HEK293 (cell line): ENCODE measurements around the gene CTBP2.

ENCODE experiments used
- CTCF ChIA-PET: fragments of 350-600 bp; formaldehyde crosslinking; extraction: SDS; loops from one replicate; lab custom pipeline; 2021; ENCODE audit warnings: antibody characterized with exemption; lab: Yijun Ruan, JAX
- POLR2A ChIA-PET: fragments of 300-600 bp; formaldehyde crosslinking; extraction: SDS; loops from one replicate; lab custom pipeline; 2020; ENCODE audit warnings: antibody characterized with exemption, inconsistent platforms; lab: Yijun Ruan, JAX
- H3K27ac ChIP-seq: fragments of 200-500 bp; sonication (Bioruptor generic); 2 replicates; pipeline ENCODE4 v1.5.1; 2014; ENCODE audit warnings: low read depth, low read length, control low read depth, inconsistent platforms; ENCODE audit errors: extremely low read depth
- H3K36me3 ChIP-seq, 2 experiments: fragments of 200-500 bp in 1 of 2; sonication (Bioruptor generic) in 1 of 2; 1 replicate in 1 of 2; 2 replicates in 1 of 2; pipeline ENCODE4 v1.5.1; 2014 to 2017; ENCODE audit warnings: inconsistent platforms in 2 of 2, low read length in 2 of 2; ENCODE audit not compliant: control insufficient read depth in 2 of 2, insufficient read depth in 1 of 2
- H3K4me1 ChIP-seq: fragments of 200-500 bp; sonication (Bioruptor generic); 2 replicates; pipeline ENCODE4 v1.5.1; 2014; ENCODE audit warnings: mild to moderate bottlenecking, low read length, inconsistent platforms; ENCODE audit not compliant: control insufficient read depth, insufficient read depth
- H3K4me3 ChIP-seq: 2 replicates; pipeline ENCODE4 v1.5.1; 2011; ENCODE audit warnings: low read depth, mild to moderate bottlenecking, control low read depth, low read length, moderate library complexity
- H3K9me3 ChIP-seq: fragments of 200-500 bp; sonication (Bioruptor generic); 2 replicates; pipeline ENCODE4 v1.5.1; 2014; ENCODE audit warnings: low read depth, low read length, inconsistent platforms; ENCODE audit not compliant: control insufficient read depth, insufficient read depth
- GFI1B ChIP-seq: fragments of 450-650 bp; formaldehyde crosslinking; IDR thresholded peaks from 2 replicates; pipeline ENCODE4 v1.5.1; 2016; ENCODE audit warnings: missing biosample characterization, missing genetic modification characterization
- KLF9 ChIP-seq: fragments of 450-650 bp; formaldehyde crosslinking; IDR thresholded peaks from 2 replicates; pipeline ENCODE4 v1.5.1; 2016; ENCODE audit warnings: missing biosample characterization, missing genetic modification characterization, low read depth
- MEIS1 ChIP-seq: sonication (generic); formaldehyde crosslinking; IDR thresholded peaks from 2 replicates; pipeline ENCODE4 v1.8.1; 2022; ENCODE audit warnings: missing genetic modification reagents, mild to moderate bottlenecking, borderline replicate concordance
- PATZ1 ChIP-seq: fragments of 450-650 bp; formaldehyde crosslinking; IDR thresholded peaks from 2 replicates; pipeline ENCODE4 v1.5.1; 2016; ENCODE audit warnings: missing biosample characterization, missing genetic modification characterization
- PRDM4 ChIP-seq: fragments of 450-650 bp; formaldehyde crosslinking; IDR thresholded peaks from 2 replicates; pipeline ENCODE4 v1.5.1; 2017; ENCODE audit warnings: missing biosample characterization, missing genetic modification characterization
- ZBTB44 ChIP-seq: fragments of 450-650 bp; IDR thresholded peaks from 2 replicates; pipeline ENCODE4 v1.5.1; 2018; ENCODE audit warnings: missing biosample characterization, mild to moderate bottlenecking, missing genetic modification characterization
- ZFP37 ChIP-seq: fragments of 450-650 bp; formaldehyde crosslinking; IDR thresholded peaks from 2 replicates; pipeline ENCODE4 v1.5.1; 2016; ENCODE audit warnings: missing biosample characterization, missing genetic modification characterization
- ZNF133 ChIP-seq: fragments of 450-650 bp; formaldehyde crosslinking; IDR thresholded peaks from 2 replicates; pipeline ENCODE4 v1.5.1; 2016; ENCODE audit warnings: missing biosample characterization, missing genetic modification characterization
- ZNF157 ChIP-seq: fragments of 450-650 bp; formaldehyde crosslinking; IDR thresholded peaks from 2 replicates; pipeline ENCODE4 v1.5.1; 2016; ENCODE audit warnings: missing biosample characterization, missing genetic modification characterization
- ZNF239 ChIP-seq: fragments of 450-650 bp; formaldehyde crosslinking; IDR thresholded peaks from 2 replicates; pipeline ENCODE4 v1.5.1; 2016; ENCODE audit warnings: missing biosample characterization, missing genetic modification characterization
- ZNF248 ChIP-seq: fragments of 450-650 bp; formaldehyde crosslinking; IDR thresholded peaks from 2 replicates; pipeline ENCODE4 v1.5.1; 2017; ENCODE audit warnings: missing biosample characterization, missing genetic modification characterization
- ZNF26 ChIP-seq: fragments of 450-650 bp; formaldehyde crosslinking; IDR thresholded peaks from 2 replicates; pipeline ENCODE4 v1.5.1; 2016; ENCODE audit warnings: missing biosample characterization, missing genetic modification characterization
- ZNF341 ChIP-seq: fragments of 450-650 bp; formaldehyde crosslinking; IDR thresholded peaks from 2 replicates; pipeline ENCODE4; 2016; ENCODE audit warnings: low read depth, missing biosample characterization, missing genetic modification characterization
- ZNF366 ChIP-seq: fragments of 450-650 bp; formaldehyde crosslinking; conservative IDR thresholded peaks from 2 replicates; pipeline ENCODE4 v1.5.1; 2016; ENCODE audit warnings: missing biosample characterization, missing genetic modification characterization
- ZNF48 ChIP-seq: fragments of 450-650 bp; formaldehyde crosslinking; IDR thresholded peaks from 2 replicates; pipeline ENCODE4 v1.5.1; 2016; ENCODE audit warnings: missing biosample characterization, missing genetic modification characterization
- ZNF513 ChIP-seq: fragments of 450-650 bp; IDR thresholded peaks from 2 replicates; pipeline ENCODE4 v1.5.1; 2018; ENCODE audit warnings: missing biosample characterization, missing genetic modification characterization
- ZNF521 ChIP-seq: fragments of 450-650 bp; formaldehyde crosslinking; IDR thresholded peaks from 2 replicates; pipeline ENCODE4 v1.5.1; 2017; ENCODE audit warnings: missing biosample characterization, mild to moderate bottlenecking, missing genetic modification characterization
- ZNF529 ChIP-seq: fragments of 450-650 bp; formaldehyde crosslinking; IDR thresholded peaks from 2 replicates; pipeline ENCODE4 v1.5.1; 2017; ENCODE audit warnings: missing genetic modification characterization, missing biosample characterization; ENCODE audit not compliant: insufficient replicate concordance
- ZNF530 ChIP-seq: fragments of 450-650 bp; formaldehyde crosslinking; IDR thresholded peaks from 2 replicates; pipeline ENCODE4 v1.5.1; 2016; ENCODE audit warnings: low read depth, missing biosample characterization, missing genetic modification characterization
- ZNF629 ChIP-seq: fragments of 450-650 bp; formaldehyde crosslinking; IDR thresholded peaks from 2 replicates; pipeline ENCODE4 v1.5.1; 2017; ENCODE audit warnings: missing biosample characterization, missing genetic modification characterization
- ZNF677 ChIP-seq: fragments of 450-650 bp; IDR thresholded peaks from 2 replicates; pipeline ENCODE4 v1.5.0; 2018; ENCODE audit warnings: missing biosample characterization, mild to moderate bottlenecking, missing genetic modification characterization, moderate library complexity
- ZNF747 ChIP-seq: fragments of 450-650 bp; formaldehyde crosslinking; IDR thresholded peaks from 2 replicates; pipeline ENCODE4 v1.5.1; 2016; ENCODE audit warnings: missing biosample characterization, missing genetic modification characterization
- ZNF792 ChIP-seq: fragments of 450-650 bp; formaldehyde crosslinking; IDR thresholded peaks from 2 replicates; pipeline ENCODE4 v1.5.1; 2016; ENCODE audit warnings: missing biosample characterization, missing genetic modification characterization

The CTBP2 gene

GRCh38 chr10:125132344-125132743 is 28.0 kb downstream of the CTBP2 start:
- H3K36me3 ChIP-seq = peaks cover 0 to 65% of the 10 kb centered on the region in 2 experiments; a peak in 2 of 3 replicates
- H3K4me3 ChIP-seq = no peak overlapping the region
- no peak overlapping the region for H3K27ac ChIP-seq
- POLR2A ChIA-PET = no interaction called here
- peaks cover under 1% of the 10 kb centered on the region; the same call in 1 of the 2 replicates for H3K4me1 ChIP-seq
- CTCF ChIA-PET = interaction anchor here (1.4 kb wide), 1 partner anchor 84 kb away, joined by 4 read pairs; no protein-coding TSS in a partner anchor
- TF ChIP-seq ZNF747 (tag by site-specific recombination) (no peak), ZNF629 (tag by site-specific recombination) (no peak), ZNF26 (tag by site-specific recombination) (no peak), ZNF792 (tag by site-specific recombination) (no peak), PATZ1 (tag by site-specific recombination) (no peak), ZNF530 (tag by site-specific recombination) (no peak), ZNF341 (tag by site-specific recombination) (no peak), GFI1B (tag by site-specific recombination) (no peak), ZNF239 (tag by site-specific recombination) (no peak), ZNF677 (tag by site-specific recombination) (no peak), ZNF157 (tag by site-specific recombination) (no peak), ZNF248 (tag by site-specific recombination) (no peak), ZNF513 (tag by site-specific recombination) (no peak), ZNF133 (tag by site-specific recombination) (no peak), MEIS1 (CRISPR knock-in tag) (no peak), KLF9 (tag by site-specific recombination) (no peak)
- H3K9me3 ChIP-seq = no peaks in the 10 kb centered on the region

- ChIA-PET POLR2A (no interaction called here), CTCF (no interaction called here)
- Histone ChIP-seq H3K4me1 (no peaks in the 10 kb centered on the region), H3K27ac (no peak overlapping the region), H3K36me3 (peaks cover 0 to 68% of the 10 kb centered on the region in 2 experiments; a peak in 2 of 3 replicates), H3K4me3 (no peak overlapping the region), H3K9me3 (no peaks in the 10 kb centered on the region)
- TF ChIP-seq ZNF530 (tag by site-specific recombination) = no peak
- no peak for TF ChIP-seq ZNF521 (tag by site-specific recombination)
- no peak for TF ChIP-seq PATZ1 (tag by site-specific recombination)
- no peak for TF ChIP-seq ZBTB44 (tag by site-specific recombination)
- no peak for TF ChIP-seq ZNF366 (tag by site-specific recombination)
- no peak for TF ChIP-seq ZNF529 (tag by site-specific recombination)
- TF ChIP-seq ZNF48 (tag by site-specific recombination) = no peak
- no peak for TF ChIP-seq ZFP37 (tag by site-specific recombination)
- no peak for TF ChIP-seq PRDM4
- TF ChIP-seq KLF9 (tag by site-specific recombination) = no peak
These were observed 29.4 kb downstream of the CTBP2 start for GRCh38 chr10:125130916-125131315.
